Erythroblast (primary cell): ENCODE results near the gene PBX1.

Source experiments
- GATA1 ChIP-seq: IDR thresholded peaks from 2 replicates; pipeline ENCODE4 v1.6.1; 2011; ENCODE audit warnings: low read depth, mild to moderate bottlenecking, control low read depth, low read length, moderate library complexity
- POLR2A ChIP-seq: IDR thresholded peaks from 2 replicates; pipeline ENCODE4 v1.6.1; 2011; ENCODE audit warnings: mild to moderate bottlenecking, low read length

DNA sequence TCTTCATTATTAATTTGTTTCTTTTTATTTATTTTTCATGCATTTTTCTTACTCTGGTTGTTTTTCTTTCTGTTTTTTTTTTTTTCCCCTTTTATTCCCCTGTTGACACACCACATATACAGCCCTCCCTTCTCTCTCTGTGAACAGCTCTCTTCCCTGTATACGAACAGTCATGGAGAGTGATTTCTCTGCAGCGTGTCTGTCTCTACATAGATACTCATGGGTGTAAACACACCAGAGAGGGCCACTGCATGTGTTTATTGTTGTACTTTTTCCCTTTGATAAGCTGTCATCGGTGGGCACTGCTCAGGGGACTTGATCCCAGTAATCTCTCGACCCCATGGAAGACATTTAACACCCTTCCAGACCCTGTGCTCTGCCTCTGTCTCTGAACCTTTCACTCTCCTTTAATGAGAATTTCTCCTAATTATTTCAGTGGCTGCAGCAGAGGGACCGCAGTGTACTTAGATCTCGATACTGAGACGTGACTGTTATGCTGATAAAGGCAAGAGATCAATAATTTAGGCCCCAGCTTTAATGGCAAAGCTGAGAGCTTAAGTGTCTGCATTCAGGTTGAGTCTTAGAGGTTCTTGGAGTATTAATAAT, 113.1 kb downstream of the PBX1 start:
- no peak for TF ChIP-seq POLR2A
- TF ChIP-seq GATA1 = no peak
